ENCODE results near the gene KRTAP1-3.
"Not testable (repeated sequence)": the region's sequence is repeated elsewhere in the genome, so short reads cannot be mapped to it uniquely, and the experiment has no call there.

KRTAP1-3 gene

DNA sequence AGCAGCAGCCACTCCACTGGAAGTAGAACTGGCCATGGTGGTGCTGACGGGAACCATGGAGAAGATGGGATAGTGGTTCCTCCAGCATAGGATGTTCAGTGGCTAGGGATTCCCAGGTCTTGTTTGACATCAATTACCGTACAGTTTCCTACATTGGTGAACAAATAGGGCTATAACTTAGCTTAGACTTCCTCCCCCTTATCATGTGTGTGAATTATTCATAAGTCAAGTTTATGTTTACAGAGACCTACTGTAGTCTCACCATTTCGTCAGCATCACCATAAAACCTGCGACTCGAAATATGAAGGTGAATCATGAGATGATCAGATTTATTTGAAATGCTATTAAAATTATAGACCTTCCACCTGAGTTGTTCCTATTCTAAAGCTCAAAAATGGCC lies 24.1 kb upstream of the KRTAP1-3 start:
- H3K4me3 ChIP-seq: no peak overlapping the region
- TF ChIP-seq, protein P1, sequence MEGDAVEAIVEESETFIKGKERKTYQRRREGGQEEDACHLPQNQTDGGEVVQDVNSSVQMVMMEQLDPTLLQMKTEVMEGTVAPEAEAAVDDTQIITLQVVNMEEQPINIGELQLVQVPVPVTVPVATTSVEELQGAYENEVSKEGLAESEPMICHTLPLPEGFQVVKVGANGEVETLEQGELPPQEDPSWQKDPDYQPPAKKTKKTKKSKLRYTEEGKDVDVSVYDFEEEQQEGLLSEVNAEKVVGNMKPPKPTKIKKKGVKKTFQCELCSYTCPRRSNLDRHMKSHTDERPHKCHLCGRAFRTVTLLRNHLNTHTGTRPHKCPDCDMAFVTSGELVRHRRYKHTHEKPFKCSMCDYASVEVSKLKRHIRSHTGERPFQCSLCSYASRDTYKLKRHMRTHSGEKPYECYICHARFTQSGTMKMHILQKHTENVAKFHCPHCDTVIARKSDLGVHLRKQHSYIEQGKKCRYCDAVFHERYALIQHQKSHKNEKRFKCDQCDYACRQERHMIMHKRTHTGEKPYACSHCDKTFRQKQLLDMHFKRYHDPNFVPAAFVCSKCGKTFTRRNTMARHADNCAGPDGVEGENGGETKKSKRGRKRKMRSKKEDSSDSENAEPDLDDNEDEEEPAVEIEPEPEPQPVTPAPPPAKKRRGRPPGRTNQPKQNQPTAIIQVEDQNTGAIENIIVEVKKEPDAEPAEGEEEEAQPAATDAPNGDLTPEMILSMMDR (IDR thresholded peaks at IDR 0.05): no peak
- DNase-seq (ENCODE audit: low spot score): no peak
- H3K27ac ChIP-seq: no peak overlapping the region

DNA sequence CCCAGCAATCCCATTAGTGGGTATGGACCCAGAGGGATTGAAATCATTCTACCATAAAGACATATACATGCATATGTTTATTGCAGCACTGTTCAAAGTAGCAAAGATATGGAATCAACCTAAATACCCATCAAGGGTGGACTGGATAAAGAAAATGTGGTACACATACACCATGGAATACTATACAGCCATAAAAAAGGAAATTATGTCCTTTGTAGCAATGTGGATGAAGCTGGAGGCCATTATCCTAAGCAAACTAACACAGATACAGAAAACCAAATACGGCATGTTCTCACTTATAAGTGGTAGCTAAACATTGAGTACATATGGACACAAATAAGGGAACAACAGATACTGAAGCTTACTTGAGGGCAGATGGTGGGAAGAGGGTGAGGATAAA lies 22.9 kb upstream of the KRTAP1-3 start:
- DNase-seq (ENCODE audit: low spot score): no peak
- Histone ChIP-seq H3K4me3 (no peak overlapping the region), H3K27ac (no peak overlapping the region)
- TF ChIP-seq, protein P1 (IDR thresholded peaks at IDR 0.05): no peak

DNA sequence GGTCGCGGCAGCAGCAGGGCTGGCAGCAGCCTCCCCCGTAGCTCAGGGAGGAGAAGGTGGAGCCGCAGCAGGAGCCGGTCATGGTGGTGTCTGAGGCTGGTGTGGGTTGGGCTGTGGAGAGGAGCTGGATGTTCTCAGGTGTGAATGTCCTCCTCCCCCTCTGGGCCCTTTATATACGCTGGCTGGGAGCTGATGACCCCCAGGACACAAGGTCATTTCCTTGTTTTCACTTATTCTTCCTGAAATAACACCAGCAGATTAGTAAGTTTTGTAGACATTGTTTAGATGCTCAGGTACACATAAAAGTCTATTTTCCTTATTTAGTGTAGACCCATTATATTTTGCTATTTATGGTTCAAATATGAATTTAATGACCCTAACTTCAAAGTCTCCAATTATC lies 20.5 kb upstream of the KRTAP1-3 start, which contains the start of gene KRTAP2-2:
Gene KRTAP2-2 (minus strand): TSS at position 101 of the 400 bp plus-strand sequence. CDS start 19 bp downstream, at position 82.
- H3K4me3 ChIP-seq; DNase-seq (ENCODE audit: low spot score); H3K27ac ChIP-seq: not testable (repeated sequence)

DNA sequence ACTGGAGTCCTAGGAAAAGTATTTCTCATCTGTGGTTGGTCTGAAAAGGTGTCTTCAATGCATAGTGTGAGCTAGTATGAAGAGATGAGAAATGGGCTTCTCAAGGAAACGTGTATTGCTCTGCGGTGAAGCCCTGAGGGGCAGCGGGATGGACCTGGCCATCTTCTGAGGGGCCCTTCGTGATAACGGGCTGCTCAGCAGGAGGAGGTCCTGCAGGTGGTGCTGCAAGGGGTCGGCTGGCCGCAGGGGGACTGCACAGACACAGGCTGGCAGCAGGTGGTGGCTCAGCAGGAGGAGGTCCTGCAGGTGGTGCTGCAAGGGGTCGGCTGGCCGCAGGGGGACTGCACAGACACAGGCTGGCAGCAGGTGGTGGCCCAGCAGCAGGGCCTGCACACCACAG lies 19.9 kb upstream of the KRTAP1-3 start:
- H3K4me3 ChIP-seq; DNase-seq (ENCODE audit: low spot score); H3K27ac ChIP-seq: not testable (repeated sequence)

DNA sequence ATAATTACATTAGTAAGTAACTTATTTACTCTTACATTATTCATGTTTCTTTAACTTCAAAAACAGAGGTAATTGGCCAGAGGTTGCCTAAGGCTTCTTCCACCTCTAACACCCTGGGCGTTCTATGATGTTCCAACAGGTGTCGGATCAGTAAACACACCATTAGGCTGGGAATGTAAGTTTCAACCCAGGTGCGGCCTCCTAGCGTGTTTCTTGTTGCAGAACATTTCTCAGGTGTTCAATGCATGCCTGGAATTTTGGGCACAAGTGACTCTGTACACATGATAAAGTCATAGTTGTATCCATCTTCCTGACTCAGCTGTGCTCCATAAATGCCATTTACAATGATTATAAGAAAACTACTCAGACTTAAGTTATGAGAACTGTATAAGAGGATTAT lies 19.4 kb upstream of the KRTAP1-3 start:
- Histone ChIP-seq H3K4me3 (no peak overlapping the region), H3K27ac (no peak overlapping the region)
- TF ChIP-seq, protein P1 (IDR thresholded peaks at IDR 0.05): no peak
- no peak for DNase-seq (ENCODE audit: low spot score)

DNA sequence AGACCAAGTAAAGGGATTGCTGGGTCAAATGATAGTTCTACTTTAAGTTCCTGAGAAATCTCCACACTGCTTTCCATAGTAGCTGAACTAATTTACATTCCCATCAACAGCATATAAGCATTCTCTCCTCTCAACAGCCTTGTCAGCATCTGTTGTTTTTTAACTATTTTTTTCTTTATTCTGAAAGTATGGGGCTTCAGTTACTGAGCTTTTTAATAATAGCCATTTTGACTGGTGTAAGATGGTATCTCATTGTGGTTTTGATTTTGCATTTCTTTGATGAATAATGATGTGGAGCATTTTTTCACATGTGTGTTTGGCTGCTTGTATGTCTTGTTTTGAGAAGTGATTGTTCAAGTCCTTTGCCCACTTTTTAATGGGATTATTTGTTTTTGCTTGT lies 17.9 kb upstream of the KRTAP1-3 start:
- DNase-seq (ENCODE audit: low spot score): no peak
- H3K27ac ChIP-seq: no peak overlapping the region
- TF ChIP-seq, protein P1 (IDR thresholded peaks at IDR 0.05): no peak
- H3K4me3 ChIP-seq: no peak overlapping the region

DNA sequence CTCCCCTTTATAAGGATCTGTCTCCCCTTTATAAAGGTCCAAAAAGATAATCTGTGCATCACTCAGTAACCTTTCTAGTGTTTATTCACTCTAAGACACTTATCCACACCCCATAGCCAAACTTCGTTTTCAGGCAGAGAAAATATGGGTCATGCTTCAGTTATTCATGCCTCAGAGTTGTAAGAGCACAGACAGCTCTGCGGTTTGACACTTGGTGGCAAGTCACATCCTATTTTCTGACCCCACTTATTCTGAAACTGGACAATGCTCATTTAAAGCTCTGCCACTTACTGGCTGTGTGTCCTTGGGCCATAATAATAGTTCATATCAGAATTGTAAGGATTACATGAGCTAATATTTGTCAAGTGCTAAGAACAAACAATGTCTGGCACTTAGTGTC lies 14.4 kb upstream of the KRTAP1-3 start:
- TF ChIP-seq, protein P1 (IDR thresholded peaks at IDR 0.05): no peak
- H3K27ac ChIP-seq: no peak overlapping the region
- no peak overlapping the region for H3K4me3 ChIP-seq
- DNase-seq (ENCODE audit: low spot score): no peak

DNA sequence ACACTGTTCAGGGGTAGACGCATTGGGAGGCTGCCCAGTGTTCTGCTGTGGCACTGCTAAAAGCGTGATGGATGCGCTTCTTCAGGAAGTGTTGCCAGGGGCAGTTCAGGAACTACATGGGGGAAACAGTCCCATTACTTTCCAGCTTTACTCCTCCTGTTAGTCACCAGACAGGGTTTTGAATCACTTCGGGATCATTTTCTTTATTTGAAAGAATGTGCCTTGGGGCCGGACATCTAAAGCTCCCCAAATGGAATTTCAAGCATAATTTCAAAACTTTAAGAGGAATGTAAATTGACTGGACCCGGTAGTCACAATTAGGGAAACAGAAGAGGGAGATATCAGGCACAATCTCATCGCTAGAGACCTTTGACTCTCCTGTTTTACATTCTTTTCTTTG lies 13.8 kb upstream of the KRTAP1-3 start:
- TF ChIP-seq, protein P1 (IDR thresholded peaks at IDR 0.05): no peak
- Histone ChIP-seq H3K27ac (no peak overlapping the region), H3K4me3 (no peak overlapping the region)
- DNase-seq (ENCODE audit: low spot score): no peak

DNA sequence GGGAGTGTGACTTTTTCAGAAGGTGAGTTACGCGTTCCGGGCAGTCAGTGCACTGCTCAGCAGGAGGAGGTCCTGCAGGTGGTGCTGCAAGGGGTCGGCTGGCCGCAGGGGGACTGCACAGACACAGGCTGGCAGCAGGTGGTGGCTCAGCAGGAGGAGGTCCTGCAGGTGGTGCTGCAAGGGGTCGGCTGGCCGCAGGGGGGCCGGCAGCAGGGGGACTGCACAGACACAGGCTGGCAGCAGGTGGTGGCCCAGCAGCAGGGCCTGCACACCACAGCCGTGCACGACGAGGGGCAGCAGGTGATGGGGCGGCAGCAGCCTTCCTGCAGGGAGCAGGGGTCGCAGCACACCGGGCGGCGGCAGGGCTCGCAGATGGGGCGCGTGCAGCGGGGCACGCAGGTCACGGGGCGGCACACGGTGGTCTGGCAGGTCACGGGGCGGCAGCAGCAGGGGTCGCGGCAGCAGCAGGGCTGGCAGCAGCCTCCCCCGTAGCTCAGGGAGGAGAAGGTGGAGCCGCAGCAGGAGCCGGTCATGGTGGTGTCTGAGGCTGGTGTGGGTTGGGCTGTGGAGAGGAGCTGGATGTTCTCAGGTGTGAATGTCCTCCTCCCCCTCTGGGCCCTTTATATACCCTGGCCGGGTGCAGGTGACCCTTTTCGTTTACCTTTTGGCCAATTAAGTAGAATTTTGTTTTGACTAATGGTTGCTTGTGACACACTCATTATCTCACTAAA lies 12.2 kb upstream of the KRTAP1-3 start, which contains the start of gene KRTAP2-1:
Gene KRTAP2-1 (minus strand): TSS at position 582 of the 731 bp plus-strand sequence. CDS start 49 bp downstream, at position 533.
- not testable (repeated sequence) for DNase-seq (ENCODE audit: low spot score); H3K4me3 ChIP-seq; H3K27ac ChIP-seq
